Gastroesophageal sphincter (tissue), 4 donors: ENCODE data around the gene RSPH9. TPM values are rescaled to one million over a fixed set of nuclear protein-coding genes. Genes with fewer than 3 reads are reported as not detected.

ENCODE experiments used
- ATAC-seq: fragments of 150-250 bp; one replicate; pipeline ENCODE4 v1.9.1; 2016; ENCODE audit warnings: mild to moderate bottlenecking, moderate library complexity
- H3K27ac ChIP-seq, 4 donors: fragments of 200-600 bp; sonication (generic) in 3 of 4; 1 replicate in 3 of 4; 2 replicates in 1 of 4; pipeline ENCODE4 v1.5.1; 2016 to 2019
- H3K27me3 ChIP-seq: fragments of 200-600 bp; sonication (generic); one replicate; pipeline ENCODE4 v1.5.1; 2019
- H3K36me3 ChIP-seq, 2 donors: fragments of 200-600 bp; sonication (generic); one replicate each; pipeline ENCODE4 v1.5.1; 2019; ENCODE audit warnings: control low read depth in 1 of 2
- H3K4me1 ChIP-seq, 3 donors: fragments of 200-600 bp; sonication (generic); 1 replicate in 2 of 3; 2 replicates in 1 of 3; pipeline ENCODE4 v1.5.1; 2016 to 2019; ENCODE audit warnings: control low read depth in 2 of 3
- H3K4me3 ChIP-seq, 2 donors: fragments of 200-600 bp; sonication (generic); one replicate each; pipeline ENCODE4 v1.5.1; 2019; ENCODE audit warnings: mild to moderate bottlenecking in 1 of 2, moderate library complexity in 1 of 2
- H3K9me3 ChIP-seq, 3 donors: fragments of 200-600 bp; sonication (generic); one replicate each; pipeline ENCODE4 v1.5.1; 2017 to 2019; ENCODE audit warnings: control low read depth in 2 of 3
- EP300 ChIP-seq: sonication (generic); formaldehyde crosslinking; IDR thresholded peaks from one replicate; pipeline ENCODE4 v1.6.1; 2017; ENCODE audit warnings: antibody characterized with exemption, mild to moderate bottlenecking
- POLR2A ChIP-seq, 2 donors: fragments of 450-650 bp; IDR thresholded peaks; one replicate each; pipeline ENCODE4 v1.6.1; 2017; ENCODE audit warnings: antibody characterized with exemption in 2 of 2, mild to moderate bottlenecking in 2 of 2, moderate library complexity in 1 of 2
- POLR2AphosphoS5 ChIP-seq: sonication (generic); formaldehyde crosslinking; IDR thresholded peaks from one replicate; pipeline ENCODE4 v1.6.1; 2017; ENCODE audit warnings: antibody characterized with exemption
- WGBS, 2 donors: methylation state at CpG; one replicate each; pipeline ENCODE4 v1.1.5; 2018; ENCODE audit warnings: low coverage in 1 of 2; 5-methylcytosine and 5-hydroxymethylcytosine counted together
- total RNA-seq, 4 donors: library from RNA; depleted of rRNA; stranded (reverse); fragments of >200 nt; gene quantifications; one replicate each; pipeline ENCODE4 v1.1.0, GENCODE V29; 2016
- TF ChIP-seq, protein P1 (sequence below), 4 experiments: fragments of 200-600 bp in 2 of 4; fragments of 450-650 bp in 2 of 4; sonication (generic) in 1 of 4; IDR thresholded peaks; one replicate each; pipeline ENCODE4 v1.5.1; 2017 to 2019; ENCODE audit warnings: antibody characterized with exemption in 4 of 4, mild to moderate bottlenecking in 2 of 4, moderate library complexity in 2 of 4

Gene RSPH9
- total RNA-seq, 4 donors from 2014 or later, result 0.16 TPM; not detected in 3

DNA sequence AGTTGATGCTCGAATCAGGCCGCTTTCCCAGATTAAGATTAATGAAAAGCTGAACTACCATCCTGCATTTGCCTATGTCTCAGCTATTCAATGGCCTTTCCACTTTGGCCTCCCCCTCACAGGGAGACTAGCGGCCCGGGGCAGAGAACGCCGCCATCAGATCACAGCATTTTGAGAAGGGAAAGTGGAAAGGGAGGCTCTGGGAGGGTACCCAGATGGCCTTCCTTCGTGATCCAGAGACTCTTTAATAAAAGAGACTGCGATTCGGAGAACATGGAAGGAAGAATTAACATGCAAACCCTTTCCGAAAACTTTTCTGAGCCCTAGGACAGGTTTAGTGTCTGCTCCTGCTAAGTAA is 42.2 kb downstream of the RSPH9 start:
- Histone ChIP-seq H3K27ac (peak overlapping the region; percentile 14 to 83 (median 67)), H3K4me3 (peak overlapping the region; percentile 64 to 92), H3K27me3 (peaks cover under 1% of the 10 kb centered on the region), H3K9me3 (no peaks in the 10 kb centered on the region), H3K36me3 (peaks cover 0 to 5% of the 10 kb centered on the region in 2 donors), H3K4me1 (peaks cover 5 to 45% (median 20%) of the 10 kb centered on the region in 3 donors)
- WGBS, 2 donors, result 11 to 13% methylated on average over 6 to 7 of the region's 10 CpGs
- no peak for ATAC-seq
- TF ChIP-seq POLR2AphosphoS5, result no peak
- no peak for TF ChIP-seq POLR2A (IDR thresholded peaks at IDR 0.05)
- TF ChIP-seq, protein P1, sequence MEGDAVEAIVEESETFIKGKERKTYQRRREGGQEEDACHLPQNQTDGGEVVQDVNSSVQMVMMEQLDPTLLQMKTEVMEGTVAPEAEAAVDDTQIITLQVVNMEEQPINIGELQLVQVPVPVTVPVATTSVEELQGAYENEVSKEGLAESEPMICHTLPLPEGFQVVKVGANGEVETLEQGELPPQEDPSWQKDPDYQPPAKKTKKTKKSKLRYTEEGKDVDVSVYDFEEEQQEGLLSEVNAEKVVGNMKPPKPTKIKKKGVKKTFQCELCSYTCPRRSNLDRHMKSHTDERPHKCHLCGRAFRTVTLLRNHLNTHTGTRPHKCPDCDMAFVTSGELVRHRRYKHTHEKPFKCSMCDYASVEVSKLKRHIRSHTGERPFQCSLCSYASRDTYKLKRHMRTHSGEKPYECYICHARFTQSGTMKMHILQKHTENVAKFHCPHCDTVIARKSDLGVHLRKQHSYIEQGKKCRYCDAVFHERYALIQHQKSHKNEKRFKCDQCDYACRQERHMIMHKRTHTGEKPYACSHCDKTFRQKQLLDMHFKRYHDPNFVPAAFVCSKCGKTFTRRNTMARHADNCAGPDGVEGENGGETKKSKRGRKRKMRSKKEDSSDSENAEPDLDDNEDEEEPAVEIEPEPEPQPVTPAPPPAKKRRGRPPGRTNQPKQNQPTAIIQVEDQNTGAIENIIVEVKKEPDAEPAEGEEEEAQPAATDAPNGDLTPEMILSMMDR (IDR thresholded peaks at IDR 0.05), result no peak
- TF ChIP-seq EP300, result no peak

DNA sequence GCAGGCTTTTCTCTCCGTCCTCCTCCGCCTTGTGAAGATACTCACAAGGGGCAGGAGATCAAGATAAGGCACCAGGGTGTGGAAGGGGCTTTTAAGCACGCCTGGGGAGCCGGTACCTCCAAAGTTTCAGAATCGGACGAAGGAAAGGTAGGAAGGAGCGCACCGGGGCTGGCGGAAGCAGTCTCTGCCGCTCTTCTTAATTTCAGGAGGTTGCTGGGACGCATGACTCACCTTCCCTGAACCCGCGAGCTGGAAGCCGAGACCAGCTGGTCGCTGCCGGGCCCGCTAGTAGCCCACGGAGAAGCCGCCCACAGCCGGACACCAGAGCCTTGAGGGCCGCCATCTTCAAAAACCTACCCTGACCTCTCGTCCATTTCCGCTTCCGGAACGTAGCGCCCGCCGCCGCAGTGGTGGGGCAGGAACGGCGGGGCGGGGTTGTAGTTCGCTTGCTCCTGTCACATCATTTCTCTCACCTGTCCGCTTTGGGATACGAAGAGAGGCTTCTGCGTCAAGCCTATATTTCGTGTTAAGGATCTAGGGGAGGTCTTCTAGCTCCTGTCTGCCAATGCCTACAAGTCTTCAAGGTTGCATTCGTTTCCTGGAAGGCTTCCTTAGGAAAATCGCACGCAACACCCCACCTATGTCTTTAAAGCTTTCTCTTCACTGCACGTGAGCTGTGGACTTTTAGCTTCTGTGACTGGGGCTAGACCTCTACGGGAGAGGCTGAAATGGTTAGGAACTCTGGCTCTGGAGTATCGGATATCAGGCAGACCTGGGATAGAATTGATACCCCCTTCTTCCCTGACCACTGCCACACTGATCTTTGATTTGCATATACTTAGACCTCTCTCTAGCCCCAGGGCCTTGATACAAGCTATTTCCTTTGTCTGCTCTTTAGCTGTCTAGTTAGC is 42.9 kb downstream of the RSPH9 start, which contains the start of gene MRPS18A:
MRPS18A (minus strand) TSS at position 355 of the 911 bp plus-strand sequence; CDS start at position 343, 12 bp downstream.
- peak within 1 kb of the TSS; percentile 14 to 83 (median 67) for H3K27ac ChIP-seq
- no peaks in the 10 kb centered on the region for H3K9me3 ChIP-seq
- H3K4me1 ChIP-seq, result peaks cover 5 to 45% (median 20%) of the 10 kb centered on the region in 3 donors
- TF ChIP-seq EP300 (no peak), POLR2AphosphoS5 (peak; percentile 79), POLR2A (IDR thresholded peaks at IDR 0.05) (peak; percentile 30 to 38)
- TF ChIP-seq, protein P1 (IDR thresholded peaks at IDR 0.05), result peak in 1 of 4 experiments; percentile 8
- H3K4me3 ChIP-seq, result peak within 1 kb of the TSS; percentile 64 to 92
- H3K36me3 ChIP-seq, result peaks cover 0 to 1% of the 10 kb centered on the region in 2 donors
- H3K27me3 ChIP-seq, result peaks cover 3% of the 10 kb centered on the region
- peak; percentile 92 for ATAC-seq
- WGBS, 2 donors, result 3 to 12% methylated on average over 7 of the region's 43 CpGs

DNA sequence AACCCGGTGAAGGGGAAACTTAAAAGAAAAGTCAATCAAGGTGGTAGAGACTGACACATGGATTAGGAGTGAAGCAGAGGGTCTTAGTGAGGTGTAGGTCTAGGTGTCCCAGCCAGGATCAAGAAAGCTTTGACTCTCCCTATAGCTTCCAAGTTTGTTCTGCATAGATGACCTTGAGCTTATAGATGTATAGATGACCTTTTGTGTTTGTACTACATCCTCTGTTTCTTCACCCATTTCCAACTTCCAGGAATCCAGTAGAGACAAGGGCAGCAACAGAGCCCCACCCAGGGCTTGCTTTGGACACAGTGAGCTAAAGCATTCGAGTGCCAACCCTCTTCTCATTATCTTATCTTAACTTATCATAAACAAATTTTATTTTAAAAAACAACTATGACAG is 44.6 kb downstream of the RSPH9 start:
- H3K4me3 ChIP-seq, result no peak overlapping the region
- 60 to 80% methylated on average over 2 of the region's 2 CpGs for WGBS, 2 donors
- H3K36me3 ChIP-seq, result no peaks in the 10 kb centered on the region
- no peak overlapping the region for H3K27ac ChIP-seq
- no peak for ATAC-seq
- TF ChIP-seq EP300, result no peak
- TF ChIP-seq, protein P1 (IDR thresholded peaks at IDR 0.05), result no peak
- no peak for TF ChIP-seq POLR2AphosphoS5
- no peak for TF ChIP-seq POLR2A (IDR thresholded peaks at IDR 0.05)
- peaks cover 10% of the 10 kb centered on the region for H3K27me3 ChIP-seq
- peaks cover 5 to 36% (median 15%) of the 10 kb centered on the region in 3 donors for H3K4me1 ChIP-seq
- no peaks in the 10 kb centered on the region for H3K9me3 ChIP-seq

DNA sequence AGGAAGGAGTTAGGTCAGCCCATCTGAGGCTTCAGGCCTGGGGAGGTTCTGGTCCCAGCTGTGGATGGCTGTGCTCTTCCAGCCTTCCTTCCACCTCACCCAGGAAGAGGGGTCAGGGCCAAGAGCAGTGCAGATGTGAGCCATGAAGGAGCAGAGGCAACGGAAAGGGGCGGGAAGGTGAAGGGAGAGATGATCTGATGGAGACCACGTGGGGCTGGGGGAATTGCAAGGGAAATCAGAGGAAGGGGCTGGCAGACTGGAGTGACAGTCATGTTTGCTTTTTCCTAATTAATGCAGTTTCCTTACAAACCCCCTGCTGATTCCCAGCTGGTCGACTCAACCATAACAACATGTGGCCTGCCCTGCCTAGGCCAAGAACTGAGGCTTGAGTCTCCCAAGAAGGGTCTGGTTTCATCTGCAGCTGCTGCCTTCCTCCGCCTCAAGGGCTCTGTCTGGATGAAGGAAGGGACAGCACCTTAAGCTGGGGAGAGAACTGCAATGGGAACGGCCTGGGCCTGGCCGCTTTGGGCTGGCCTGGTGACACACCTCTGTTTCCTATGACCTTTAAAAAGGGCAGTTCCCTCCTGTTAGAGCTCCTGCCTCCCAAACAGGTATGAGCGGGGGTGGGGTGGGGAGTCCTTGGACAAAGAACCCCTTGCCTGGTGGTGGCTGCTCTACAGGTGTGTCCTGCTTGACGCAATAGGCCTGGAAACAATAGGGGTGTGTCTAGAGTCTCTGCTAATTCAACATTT is 50.6 kb downstream of the RSPH9 start:
- no peaks in the 10 kb centered on the region for H3K36me3 ChIP-seq
- H3K9me3 ChIP-seq, result no peaks in the 10 kb centered on the region
- peaks cover 10% of the 10 kb centered on the region for H3K27me3 ChIP-seq
- ATAC-seq, result no peak
- H3K4me3 ChIP-seq, result no peak overlapping the region
- TF ChIP-seq, protein P1 (IDR thresholded peaks at IDR 0.05), result no peak
- TF ChIP-seq POLR2AphosphoS5, result no peak
- TF ChIP-seq EP300, result no peak
- TF ChIP-seq POLR2A (IDR thresholded peaks at IDR 0.05), result no peak
- WGBS, 2 donors, result 40 to 100% methylated on average over 2 of the region's 9 CpGs
- H3K27ac ChIP-seq, result peak overlapping the region in 2 of 4 donors; percentile 20 to 57
- H3K4me1 ChIP-seq, result peaks cover 0 to 20% (median 15%) of the 10 kb centered on the region in 3 donors
